HEK293 (cell line): Measurements from ENCODE around the gene EIF4E1B.
A peak's percentile ranks its signal among the peaks of the same experiment; 100 is the strongest.

ENCODE experiments used
- AEBP2 ChIP-seq: fragments of 450-650 bp; formaldehyde crosslinking; IDR thresholded peaks from 2 replicates; pipeline ENCODE4 v1.5.1; 2016; ENCODE audit warnings: missing biosample characterization, missing genetic modification characterization, borderline replicate concordance
- ATF2 ChIP-seq: fragments of 450-650 bp; formaldehyde crosslinking; IDR thresholded peaks from 2 replicates; pipeline ENCODE4 v1.5.1; 2016; ENCODE audit warnings: missing biosample characterization, missing genetic modification characterization, low read depth
- BCL11A ChIP-seq: fragments of 450-650 bp; formaldehyde crosslinking; IDR thresholded peaks from 2 replicates; pipeline ENCODE4 v1.5.1; 2016; ENCODE audit warnings: low read depth, missing biosample characterization, missing genetic modification characterization
- BCL6B ChIP-seq: fragments of 450-650 bp; formaldehyde crosslinking; IDR thresholded peaks from 2 replicates; pipeline ENCODE4 v1.5.1; 2017; ENCODE audit warnings: missing biosample characterization, missing genetic modification characterization
- GLIS1 ChIP-seq: fragments of 450-650 bp; formaldehyde crosslinking; IDR thresholded peaks from 2 replicates; pipeline ENCODE4 v1.5.1; 2016; ENCODE audit warnings: missing biosample characterization, missing genetic modification characterization
- KLF16 ChIP-seq: fragments of 450-650 bp; formaldehyde crosslinking; IDR thresholded peaks from 2 replicates; pipeline ENCODE4 v1.5.1; 2017; ENCODE audit warnings: missing biosample characterization, missing genetic modification characterization
- MZF1 ChIP-seq: fragments of 450-650 bp; formaldehyde crosslinking; IDR thresholded peaks from 2 replicates; pipeline ENCODE4 v1.5.1; 2017; ENCODE audit warnings: missing biosample characterization, missing genetic modification characterization, borderline replicate concordance
- ZBTB11 ChIP-seq: fragments of 450-650 bp; formaldehyde crosslinking; conservative IDR thresholded peaks from 2 replicates; pipeline ENCODE4 v1.5.1; 2016; ENCODE audit warnings: low read depth, missing biosample characterization, missing genetic modification characterization
- ZBTB48 ChIP-seq: fragments of 450-650 bp; formaldehyde crosslinking; IDR thresholded peaks from 2 replicates; pipeline ENCODE4 v1.5.1; 2016; ENCODE audit warnings: missing biosample characterization, missing genetic modification characterization
- ZBTB6 ChIP-seq: fragments of 450-650 bp; formaldehyde crosslinking; IDR thresholded peaks from 2 replicates; pipeline ENCODE4 v1.5.1; 2017; ENCODE audit warnings: missing biosample characterization, missing genetic modification characterization
- ZFP37 ChIP-seq: fragments of 450-650 bp; formaldehyde crosslinking; IDR thresholded peaks from 2 replicates; pipeline ENCODE4 v1.5.1; 2016; ENCODE audit warnings: missing biosample characterization, missing genetic modification characterization
- ZFP69B ChIP-seq: fragments of 450-650 bp; formaldehyde crosslinking; IDR thresholded peaks from 2 replicates; pipeline ENCODE4 v1.5.1; 2016; ENCODE audit warnings: missing biosample characterization, missing genetic modification characterization
- ZNF133 ChIP-seq: fragments of 450-650 bp; formaldehyde crosslinking; IDR thresholded peaks from 2 replicates; pipeline ENCODE4 v1.5.1; 2016; ENCODE audit warnings: missing biosample characterization, missing genetic modification characterization
- ZNF157 ChIP-seq: fragments of 450-650 bp; formaldehyde crosslinking; IDR thresholded peaks from 2 replicates; pipeline ENCODE4 v1.5.1; 2016; ENCODE audit warnings: missing biosample characterization, missing genetic modification characterization
- ZNF16 ChIP-seq: fragments of 450-650 bp; formaldehyde crosslinking; IDR thresholded peaks from 2 replicates; pipeline ENCODE4 v1.5.1; 2016; ENCODE audit warnings: low read depth, missing biosample characterization, missing genetic modification characterization
- ZNF211 ChIP-seq: fragments of 450-650 bp; formaldehyde crosslinking; IDR thresholded peaks from 2 replicates; pipeline ENCODE4 v1.5.1; 2016; ENCODE audit warnings: low read depth, missing biosample characterization, missing genetic modification characterization
- ZNF214 ChIP-seq: fragments of 450-650 bp; formaldehyde crosslinking; IDR thresholded peaks from 2 replicates; pipeline ENCODE4 v1.5.1; 2017; ENCODE audit warnings: missing biosample characterization, mild to moderate bottlenecking, missing genetic modification characterization, borderline replicate concordance
- ZNF239 ChIP-seq: fragments of 450-650 bp; formaldehyde crosslinking; IDR thresholded peaks from 2 replicates; pipeline ENCODE4 v1.5.1; 2016; ENCODE audit warnings: missing biosample characterization, missing genetic modification characterization
- ZNF341 ChIP-seq: fragments of 450-650 bp; formaldehyde crosslinking; IDR thresholded peaks from 2 replicates; pipeline ENCODE4; 2016; ENCODE audit warnings: low read depth, missing biosample characterization, missing genetic modification characterization
- ZNF366 ChIP-seq: fragments of 450-650 bp; formaldehyde crosslinking; conservative IDR thresholded peaks from 2 replicates; pipeline ENCODE4 v1.5.1; 2016; ENCODE audit warnings: missing biosample characterization, missing genetic modification characterization
- ZNF433 ChIP-seq: fragments of 450-650 bp; formaldehyde crosslinking; IDR thresholded peaks from 2 replicates; pipeline ENCODE4 v1.5.1; 2016; ENCODE audit warnings: missing biosample characterization, missing genetic modification characterization, low read depth
- ZNF521 ChIP-seq: fragments of 450-650 bp; formaldehyde crosslinking; IDR thresholded peaks from 2 replicates; pipeline ENCODE4 v1.5.1; 2017; ENCODE audit warnings: missing biosample characterization, mild to moderate bottlenecking, missing genetic modification characterization
- ZNF585B ChIP-seq: fragments of 450-650 bp; formaldehyde crosslinking; IDR thresholded peaks from 2 replicates; pipeline ENCODE4 v1.5.1; 2016; ENCODE audit warnings: missing biosample characterization, missing genetic modification characterization
- ZNF610 ChIP-seq: fragments of 450-650 bp; formaldehyde crosslinking; IDR thresholded peaks from 2 replicates; pipeline ENCODE4 v1.5.1; 2016; ENCODE audit warnings: missing biosample characterization, missing genetic modification characterization, borderline replicate concordance
- ZNF621 ChIP-seq: fragments of 450-650 bp; formaldehyde crosslinking; IDR thresholded peaks from 2 replicates; pipeline ENCODE4 v1.5.1; 2017; ENCODE audit warnings: missing biosample characterization, missing genetic modification characterization
- ZNF777 ChIP-seq: fragments of 450-650 bp; formaldehyde crosslinking; IDR thresholded peaks from 2 replicates; pipeline ENCODE4 v1.5.1; 2017; ENCODE audit warnings: missing biosample characterization, missing genetic modification characterization, borderline replicate concordance
- ZNF785 ChIP-seq: fragments of 450-650 bp; formaldehyde crosslinking; IDR thresholded peaks from 2 replicates; pipeline ENCODE4 v1.5.1; 2016; ENCODE audit warnings: missing biosample characterization, missing genetic modification characterization
- ZNF830 ChIP-seq: fragments of 450-650 bp; IDR thresholded peaks from 2 replicates; pipeline ENCODE4 v1.5.0; 2018; ENCODE audit warnings: missing biosample characterization, missing genetic modification characterization, low read depth, mild to moderate bottlenecking, moderate library complexity
- ZNF843 ChIP-seq: fragments of 450-650 bp; formaldehyde crosslinking; IDR thresholded peaks from 2 replicates; pipeline ENCODE4 v1.5.1; 2016; ENCODE audit warnings: missing biosample characterization, missing genetic modification characterization
- ZSCAN16 ChIP-seq: fragments of 450-650 bp; formaldehyde crosslinking; IDR thresholded peaks from 2 replicates; pipeline ENCODE4 v1.5.1; 2016; ENCODE audit warnings: missing biosample characterization, missing genetic modification characterization

Gene EIF4E1B

GRCh38 chr5:176692839-176693476 is 62.5 kb downstream of the EIF4E1B start (continued):
- TF ChIP-seq ZBTB6 (tag by site-specific recombination) (no peak), ZNF157 (no peak), ZBTB48 (tag by site-specific recombination) (no peak), ZNF239 (tag by site-specific recombination) (no peak), BCL11A (tag by site-specific recombination) (no peak), ZNF521 (tag by site-specific recombination) (no peak), ZNF585B (tag by site-specific recombination) (no peak), ATF2 (tag by site-specific recombination) (peak; percentile 57; the same call in 1 of the 2 replicates), ZFP37 (tag by site-specific recombination) (no peak), GLIS1 (tag by site-specific recombination) (peak; percentile 94), KLF16 (tag by site-specific recombination) (no peak), ZBTB11 (tag by site-specific recombination) (no peak), ZNF830 (tag by site-specific recombination) (no peak), ZNF621 (tag by site-specific recombination) (no peak), ZNF777 (tag by site-specific recombination) (no peak), ZNF366 (tag by site-specific recombination) (peak; percentile 32; the same call in 1 of the 2 replicates), ZNF785 (no peak), ZFP69B (tag by site-specific recombination) (no peak), ZNF341 (tag by site-specific recombination) (peak; percentile 67), ZSCAN16 (tag by site-specific recombination) (no peak), ZNF16 (no peak), ZNF610 (tag by site-specific recombination) (no peak), MZF1 (tag by site-specific recombination) (no peak; the same call in 1 of the 2 replicates), ZNF433 (no peak), ZNF214 (tag by site-specific recombination) (no peak), ZNF211 (no peak), ZNF843 (tag by site-specific recombination) (peak; percentile 87), ZNF133 (no peak), AEBP2 (tag by site-specific recombination) (no peak), BCL6B (tag by site-specific recombination) (no peak)
